Activated T-cell treated with anti-CD3 and anti-CD28 coated beads for 24 hours (primary cell): ENCODE results near the gene HDHD3.
"Not testable (repeated sequence)": the region's sequence is repeated elsewhere in the genome, so short reads cannot be mapped to it uniquely, and the experiment has no call there.

Source experiments
- DNase-seq: peaks from one replicate; pipeline ENCODE4 v3.0.0-alpha.2; 2020; ENCODE audit warnings: low read depth

Gene HDHD3

DNA sequence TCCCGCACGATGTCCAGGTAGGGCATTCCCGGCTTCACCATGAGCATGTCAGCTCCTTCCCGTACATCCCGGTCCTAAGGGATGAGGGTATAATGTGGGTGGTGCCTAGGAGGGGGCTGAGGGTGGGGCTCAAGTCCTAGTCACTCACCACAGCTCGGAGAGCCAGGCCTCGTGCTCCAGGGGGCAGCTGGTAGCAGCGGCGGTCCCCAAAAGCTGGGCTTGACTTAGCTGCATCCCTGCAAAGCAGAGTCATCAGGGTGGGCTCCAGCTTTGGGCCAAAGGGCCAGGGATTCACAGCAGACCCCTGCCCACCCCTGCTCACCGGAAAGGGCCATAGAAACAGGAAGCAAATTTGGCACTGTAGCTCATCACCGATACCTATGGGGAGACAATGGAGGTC is 12.7 kb upstream of the HDHD3 start:
- DNase-seq: no peak

DNA sequence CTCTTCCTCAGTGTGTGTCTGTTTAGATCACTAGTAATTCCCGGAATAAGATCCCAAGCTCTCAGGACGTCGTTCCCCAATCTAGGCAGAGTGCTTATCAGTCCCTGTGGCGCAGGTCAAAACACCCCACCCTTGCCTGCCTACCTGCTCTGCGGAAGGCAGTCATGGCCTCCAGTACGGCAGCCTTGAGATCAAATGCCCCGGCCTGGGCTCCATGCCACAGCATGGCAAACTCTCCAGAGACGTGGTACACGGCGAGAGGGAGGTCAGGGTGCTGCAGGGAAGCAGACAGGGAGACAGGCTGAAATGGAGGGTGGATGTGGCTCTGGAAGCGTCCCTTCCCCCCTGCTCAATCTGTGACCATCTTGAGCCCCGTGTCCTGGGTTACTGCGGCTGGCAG is 12.0 kb upstream of the HDHD3 start:
- DNase-seq: no peak

DNA sequence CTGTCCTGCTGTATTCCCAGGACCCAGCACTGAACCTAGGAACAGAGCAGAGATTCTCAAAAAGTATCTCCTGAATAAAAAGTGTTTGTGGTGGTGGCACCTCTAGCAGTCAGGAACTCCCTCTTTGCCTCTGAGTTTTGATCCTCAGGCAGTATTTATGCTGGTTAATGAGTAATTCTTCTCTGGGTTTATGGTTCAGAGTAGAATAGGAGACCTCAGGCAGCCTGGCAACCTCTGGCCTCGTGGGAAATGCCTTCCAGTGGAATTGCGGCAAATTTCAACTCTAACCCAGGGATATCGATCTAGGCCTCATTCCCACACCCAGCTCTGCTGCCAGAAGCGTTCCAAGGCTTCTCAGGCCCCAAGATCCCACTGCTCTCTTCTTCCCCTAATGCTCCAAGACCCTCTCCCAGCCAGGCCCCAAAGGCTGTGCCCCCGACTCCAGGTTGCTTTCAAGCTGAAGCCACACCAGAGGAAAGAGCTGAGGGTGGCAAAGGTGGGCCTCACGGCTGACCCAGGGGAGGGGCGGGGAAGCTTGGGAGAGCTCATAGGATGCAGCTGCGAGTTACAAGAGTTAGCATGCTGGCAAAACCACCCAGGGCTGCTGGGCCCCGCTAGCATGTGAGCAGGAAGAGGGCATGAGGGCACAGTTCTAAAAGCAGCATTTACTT is 10.9 kb upstream of the HDHD3 start:
- no peak for DNase-seq

DNA sequence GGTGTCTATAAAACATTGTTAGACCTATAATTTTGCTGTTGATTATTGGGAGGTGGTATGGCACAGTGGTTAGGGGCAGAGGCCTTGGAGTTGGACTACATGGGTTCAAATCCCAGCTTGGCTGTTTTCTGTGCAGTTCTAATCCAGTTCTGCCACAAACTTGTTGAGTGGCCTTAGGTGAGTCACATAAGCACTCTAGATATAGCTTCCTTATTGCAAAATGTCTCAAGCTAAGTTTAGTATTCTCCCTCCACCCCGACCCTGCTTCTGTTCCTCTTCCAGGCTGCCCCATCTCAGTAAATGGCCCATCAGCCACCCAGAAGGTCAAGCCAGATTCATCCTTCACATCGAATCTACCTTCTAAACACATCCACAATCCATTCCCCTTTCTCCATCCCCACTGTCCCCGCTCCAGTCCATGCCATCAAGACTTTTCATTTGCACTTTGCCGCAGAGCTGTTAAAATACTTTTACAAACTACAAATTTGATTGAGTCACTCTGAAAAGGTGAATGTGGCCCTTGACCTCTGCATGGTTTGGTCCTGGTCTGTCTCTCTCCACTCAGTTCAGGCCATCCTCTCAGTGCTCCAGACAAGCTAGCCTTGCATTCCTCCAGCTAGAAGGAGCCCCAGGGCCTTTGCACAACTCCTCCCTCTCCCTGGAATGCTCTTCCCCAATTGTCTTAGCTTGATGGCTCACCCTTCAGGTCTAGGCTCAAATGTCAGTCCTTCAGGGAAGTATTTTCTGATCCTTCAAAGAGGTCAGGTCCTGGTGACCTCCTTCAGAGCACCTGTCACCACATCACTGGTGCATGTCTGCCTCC is 10.0 kb upstream of the HDHD3 start:
- no peak for DNase-seq

DNA sequence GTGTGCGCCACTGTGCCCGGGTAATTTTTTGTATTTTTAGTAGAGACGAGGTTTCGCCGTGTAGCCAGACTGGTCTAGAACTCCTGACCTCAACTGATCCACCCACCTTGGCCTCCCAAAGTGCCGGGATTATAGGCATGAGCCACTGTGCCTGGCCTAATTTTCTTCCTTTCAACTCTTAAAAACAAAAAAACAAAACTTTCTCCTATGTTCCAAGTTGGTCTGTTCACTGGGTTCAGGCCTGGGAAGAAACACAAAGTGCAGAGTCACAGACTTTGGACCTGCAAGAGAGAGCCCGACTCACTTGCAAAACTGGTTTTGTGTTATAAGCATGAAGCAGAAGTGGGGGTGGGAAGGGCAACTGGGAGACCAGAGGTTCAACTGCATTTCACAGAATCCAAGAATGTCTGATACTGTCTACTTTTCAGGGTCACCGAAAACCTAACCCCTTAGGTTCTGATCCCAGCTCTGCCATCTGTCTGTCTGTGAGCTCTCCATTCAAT is 5.2 kb upstream of the HDHD3 start:
- DNase-seq: no peak

DNA sequence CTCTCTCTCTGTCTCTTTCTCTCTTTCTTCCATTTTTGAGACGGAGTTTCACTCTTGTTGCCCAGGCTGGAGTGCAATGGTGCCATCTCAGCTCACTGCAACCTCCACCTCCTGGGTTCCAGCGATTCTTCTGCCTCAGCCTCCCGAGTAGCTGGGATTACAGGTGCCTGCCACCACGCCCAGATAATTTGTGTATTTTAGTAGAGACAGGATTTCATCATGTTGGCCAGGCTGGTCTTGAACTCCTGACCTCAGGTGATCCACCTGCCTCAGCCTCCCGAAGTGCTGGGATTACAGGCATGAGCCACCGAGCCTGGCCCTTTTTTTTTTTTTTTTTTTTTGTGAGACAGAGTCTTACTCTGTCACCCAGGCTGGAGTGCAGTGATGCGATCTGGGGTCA is 4.7 kb upstream of the HDHD3 start:
- DNase-seq: not testable (repeated sequence)

DNA sequence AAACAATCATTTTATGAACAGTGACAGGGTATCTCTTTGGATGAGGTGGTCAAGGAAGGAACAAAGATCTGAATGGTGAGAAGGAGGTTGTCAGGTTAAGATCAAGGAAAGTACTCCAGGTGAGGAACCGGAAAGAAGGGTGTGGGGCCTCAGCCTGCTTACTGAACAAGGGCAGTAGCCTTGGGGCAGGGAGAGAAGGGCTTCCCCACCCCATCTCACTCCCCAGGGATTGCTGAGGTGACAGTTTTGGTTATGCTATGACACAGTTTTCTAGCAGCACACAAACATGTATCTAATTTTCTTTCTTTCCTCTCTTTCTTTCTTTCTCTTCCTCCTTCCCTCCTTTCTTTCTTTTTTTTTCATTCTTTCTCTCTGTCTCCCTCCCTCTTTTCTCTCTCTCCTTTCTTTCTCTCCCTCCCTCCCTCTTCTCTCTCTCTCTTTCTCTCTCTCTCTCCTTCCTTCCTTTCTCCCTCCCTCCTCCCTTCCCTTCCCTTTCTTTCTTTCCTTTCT is 4.1 kb upstream of the HDHD3 start:
- DNase-seq: no peak

DNA sequence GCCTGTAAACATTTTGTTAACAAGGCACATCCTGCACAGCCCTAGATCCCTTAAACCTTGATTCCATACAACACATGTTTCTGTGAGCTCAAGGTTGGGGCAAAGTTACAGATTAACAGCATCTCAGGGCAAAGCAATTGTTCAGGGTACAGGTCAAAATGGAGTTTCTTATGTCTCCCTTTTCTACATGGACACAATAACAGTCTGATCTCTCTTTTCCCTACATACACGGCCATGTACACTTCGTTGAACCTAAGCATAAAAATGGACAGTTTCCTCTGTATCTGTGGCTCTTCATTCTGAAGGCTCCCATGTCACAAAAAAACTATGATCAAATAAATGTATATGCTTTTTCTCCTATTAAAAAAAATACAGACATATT is 3.0 kb upstream of the HDHD3 start:
- not testable (repeated sequence) for DNase-seq

DNA sequence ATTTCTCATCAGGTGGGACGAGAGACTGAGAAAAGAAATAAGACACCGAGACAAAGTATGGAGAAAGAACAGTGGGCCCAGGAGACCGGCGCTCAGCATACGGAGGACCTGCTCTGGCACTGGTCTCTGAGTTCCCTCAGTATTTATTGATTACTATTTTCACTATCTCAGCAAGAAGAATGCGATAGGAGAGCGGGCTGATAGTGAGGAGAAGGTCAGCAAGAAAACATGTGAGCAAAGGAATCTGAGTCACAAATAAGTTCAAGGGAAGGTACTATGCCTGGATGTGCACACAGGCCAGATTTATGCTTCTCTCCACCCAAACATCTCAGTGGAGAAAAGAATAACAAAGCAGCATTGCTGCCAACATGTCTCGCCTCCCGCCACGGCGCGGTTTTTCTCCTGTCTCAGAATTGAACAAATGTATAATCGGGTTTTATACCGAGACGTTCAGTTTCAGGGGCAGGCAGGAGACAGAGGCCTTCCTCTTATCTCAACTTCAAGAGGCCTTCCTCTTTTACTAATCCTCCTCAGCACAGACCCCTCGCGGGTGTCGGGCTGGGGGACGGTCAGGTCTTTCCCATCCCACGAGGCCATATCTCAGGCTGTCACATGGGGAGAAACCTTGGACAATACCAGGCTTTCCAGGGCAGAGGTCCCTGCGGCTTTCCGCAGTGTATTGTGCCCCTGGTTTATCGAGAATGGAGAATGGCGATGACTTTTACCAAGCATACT is 2.5 kb upstream of the HDHD3 start:
- not testable (repeated sequence) for DNase-seq

DNA sequence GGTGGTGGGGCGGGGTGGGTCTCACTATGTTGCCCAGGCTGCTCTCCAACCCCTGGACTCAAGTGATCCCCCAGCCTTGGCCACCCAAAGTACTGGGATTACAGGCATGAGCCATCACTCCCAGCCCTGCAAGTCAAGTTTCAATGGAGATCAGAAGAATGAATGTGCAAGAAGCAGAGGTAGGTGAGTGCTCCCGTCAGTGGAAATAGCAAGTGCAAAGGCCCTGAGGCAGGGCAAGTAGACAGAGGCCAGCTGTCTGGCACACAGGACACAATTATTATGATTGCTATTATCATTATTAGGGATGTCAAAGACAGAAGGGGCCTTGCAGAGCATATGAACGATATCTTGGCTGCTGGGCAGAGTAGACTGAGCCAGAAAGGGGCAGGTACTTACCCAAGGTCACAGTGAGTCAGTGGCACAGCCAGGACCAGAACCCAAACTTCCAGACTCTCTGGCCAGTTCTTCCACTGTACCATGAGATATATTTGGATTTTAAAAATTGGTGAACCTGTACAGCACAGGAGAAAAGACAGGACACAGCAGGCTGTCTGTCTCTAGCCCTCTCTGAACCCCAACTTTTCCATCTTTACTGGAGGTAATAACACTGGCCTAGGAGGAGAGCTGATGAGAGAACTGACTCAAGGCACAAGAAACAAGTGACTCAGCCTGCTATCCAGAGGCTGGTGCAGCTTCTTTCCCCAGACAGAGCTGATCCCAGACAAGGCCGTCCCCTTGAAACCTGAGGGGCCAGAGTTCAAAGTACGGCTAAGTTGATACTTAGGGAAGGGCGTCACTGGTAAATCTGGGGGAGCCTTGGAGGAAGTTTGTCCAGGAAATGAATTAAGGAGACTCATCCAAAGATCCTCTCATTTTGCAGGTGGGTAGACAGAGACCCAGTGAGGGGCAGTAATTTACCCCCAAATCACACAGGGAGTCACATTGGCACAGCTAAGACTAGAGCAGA is 1.4 kb downstream of the HDHD3 start:
- DNase-seq: no peak

DNA sequence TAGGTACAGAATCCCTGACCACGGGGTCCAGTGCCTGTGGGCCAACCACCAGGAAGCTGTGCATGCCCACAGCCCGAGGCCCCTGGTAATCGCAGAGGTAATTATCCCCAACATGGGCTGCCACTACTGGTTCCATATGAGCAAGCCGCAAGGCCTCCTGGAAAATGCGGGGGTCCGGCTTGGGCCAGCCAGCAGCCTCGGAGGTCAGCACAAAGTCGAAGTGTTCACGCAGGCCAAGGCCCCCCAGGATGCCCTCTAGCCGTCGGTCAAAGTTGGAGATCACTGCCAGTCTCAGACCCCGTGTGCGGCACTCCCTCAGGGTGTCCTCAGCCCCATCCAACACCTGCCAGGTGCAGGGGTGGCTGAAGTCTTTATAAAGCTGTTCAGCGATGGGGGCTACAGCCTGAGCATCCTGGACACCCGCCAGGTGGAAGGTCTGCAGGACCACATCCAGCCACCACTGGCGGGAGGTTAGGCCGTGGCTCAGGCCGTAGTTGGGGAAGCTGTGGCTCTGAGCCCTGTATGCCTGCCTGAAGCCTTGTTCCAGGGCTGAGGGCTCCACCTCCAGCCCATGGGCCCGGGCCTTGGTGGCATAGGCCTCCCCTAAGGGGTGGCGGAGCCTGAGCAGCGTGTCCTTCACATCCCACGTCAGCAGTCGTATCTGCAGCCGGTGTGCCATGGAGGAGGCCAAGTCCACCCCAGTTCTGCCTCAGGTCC is 3.0 kb downstream of the HDHD3 start:
- DNase-seq: no peak

DNA sequence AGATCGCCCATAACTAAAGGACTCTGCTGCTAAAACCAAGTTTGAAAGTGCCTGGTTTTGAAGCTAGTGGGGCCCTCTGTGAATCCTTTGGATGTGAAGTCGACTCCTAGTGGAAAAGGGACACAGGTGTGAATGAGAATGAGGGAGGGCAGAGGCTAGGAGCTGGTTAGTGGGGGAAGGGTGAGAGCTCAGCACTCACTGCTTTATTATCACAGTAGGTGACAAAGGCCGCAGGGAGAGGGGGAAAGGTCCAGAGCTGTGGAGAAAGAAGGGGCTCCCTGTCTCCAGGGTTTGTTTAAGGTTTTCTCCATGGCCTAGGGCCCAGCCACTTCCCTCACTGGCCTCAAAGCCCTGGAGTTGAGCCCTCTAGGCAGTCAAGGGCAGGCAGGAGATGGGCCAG is 3.5 kb downstream of the HDHD3 start:
- no peak for DNase-seq

DNA sequence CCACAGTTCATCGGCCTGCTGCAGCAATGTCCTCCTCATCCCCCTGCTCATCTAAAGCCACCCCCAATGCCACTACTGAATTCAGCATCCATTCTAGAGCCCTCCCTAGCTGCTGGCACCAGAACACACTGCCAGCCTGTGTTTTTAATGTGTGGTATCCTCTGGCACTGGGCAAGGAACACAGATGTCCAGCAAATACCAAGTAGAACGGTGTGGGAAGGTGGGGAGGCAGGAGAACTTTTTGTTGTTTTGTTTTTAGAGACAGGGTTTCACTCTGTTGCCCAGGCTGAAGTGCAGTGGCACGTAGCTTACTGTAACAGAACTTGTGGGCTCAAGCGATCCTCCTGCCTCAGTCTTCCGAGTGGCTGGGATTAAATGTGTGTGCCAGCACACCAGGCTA is 4.7 kb downstream of the HDHD3 start:
- DNase-seq: no peak

DNA sequence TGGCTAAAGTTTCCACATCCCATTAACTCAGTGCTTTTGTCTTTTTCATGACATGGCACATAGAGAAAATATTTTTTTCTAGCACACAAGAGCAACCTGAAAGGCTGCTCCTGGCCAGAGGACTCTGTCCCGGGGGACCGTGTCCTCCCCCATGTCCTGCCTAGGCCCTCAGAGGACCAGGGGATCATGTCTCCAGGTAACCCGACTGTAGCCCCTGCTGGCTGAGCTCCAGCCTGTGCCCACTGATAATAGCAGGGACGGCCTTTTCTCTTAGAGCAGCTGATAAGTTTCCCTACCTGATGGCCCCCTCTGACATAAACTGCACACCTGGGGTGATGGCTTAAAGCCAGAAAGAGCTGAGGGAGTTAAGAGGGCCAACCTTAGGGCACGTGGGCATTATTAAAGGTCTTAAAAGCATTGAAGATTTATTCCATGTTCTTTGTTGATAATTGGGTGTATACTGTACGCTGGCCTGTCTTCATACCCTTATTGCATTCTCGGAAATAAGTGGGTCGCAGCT is 5.9 kb downstream of the HDHD3 start:
- DNase-seq: no peak

DNA sequence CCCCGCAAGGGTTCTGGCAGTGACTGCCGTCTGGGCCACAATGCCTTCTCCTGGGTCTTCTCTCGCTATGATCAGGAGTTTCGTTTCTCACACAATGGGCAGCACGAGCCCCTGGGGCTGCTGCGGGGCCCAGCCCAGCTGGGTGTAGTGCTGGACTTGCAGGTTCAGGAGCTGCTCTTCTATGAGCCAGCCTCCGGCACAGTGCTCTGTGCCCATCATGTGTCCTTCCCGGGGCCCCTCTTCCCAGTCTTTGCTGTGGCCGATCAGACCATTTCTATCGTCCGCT is 7.0 kb downstream of the HDHD3 start:
- DNase-seq: no peak

DNA sequence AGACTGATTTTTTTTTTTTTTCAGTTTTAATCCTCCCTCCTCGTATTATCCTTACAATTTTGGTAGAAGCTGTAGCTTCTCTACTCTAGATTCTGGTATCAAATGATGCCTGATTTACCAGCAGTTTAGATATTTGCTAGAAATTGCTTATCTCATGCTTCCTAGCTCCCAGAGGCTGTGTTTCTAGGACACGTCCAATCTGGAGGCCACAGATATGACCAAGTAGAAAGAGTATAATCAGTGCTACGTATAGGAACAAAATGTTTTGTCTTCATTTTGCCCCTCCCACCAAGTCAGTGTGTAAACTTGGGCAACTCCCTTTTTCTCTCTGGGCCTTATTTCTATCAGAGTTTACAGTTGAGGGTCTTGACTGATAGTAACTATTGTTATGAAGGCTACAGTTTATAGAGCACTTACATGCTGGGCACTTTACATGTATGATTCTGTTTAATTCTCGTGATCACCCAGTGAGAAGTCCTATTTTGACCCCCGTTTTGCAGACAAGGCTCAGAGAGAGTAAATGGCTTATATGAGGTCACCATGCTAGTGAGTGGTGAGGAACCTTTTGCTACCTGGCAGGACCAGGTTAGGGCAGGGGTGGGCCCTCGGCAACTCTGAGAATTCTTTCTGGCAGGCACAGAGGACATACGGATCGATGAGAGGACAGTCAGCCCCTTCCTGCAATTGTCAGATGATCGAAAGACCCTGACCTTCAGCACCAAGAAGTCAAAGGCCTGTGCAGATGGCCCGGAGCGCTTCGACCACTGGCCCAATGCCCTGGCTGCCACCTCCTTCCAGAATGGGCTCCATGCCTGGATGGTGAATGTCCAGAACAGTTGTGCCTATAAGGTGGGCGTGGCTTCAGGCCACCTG is 7.6 kb downstream of the HDHD3 start:
- no peak for DNase-seq

DNA sequence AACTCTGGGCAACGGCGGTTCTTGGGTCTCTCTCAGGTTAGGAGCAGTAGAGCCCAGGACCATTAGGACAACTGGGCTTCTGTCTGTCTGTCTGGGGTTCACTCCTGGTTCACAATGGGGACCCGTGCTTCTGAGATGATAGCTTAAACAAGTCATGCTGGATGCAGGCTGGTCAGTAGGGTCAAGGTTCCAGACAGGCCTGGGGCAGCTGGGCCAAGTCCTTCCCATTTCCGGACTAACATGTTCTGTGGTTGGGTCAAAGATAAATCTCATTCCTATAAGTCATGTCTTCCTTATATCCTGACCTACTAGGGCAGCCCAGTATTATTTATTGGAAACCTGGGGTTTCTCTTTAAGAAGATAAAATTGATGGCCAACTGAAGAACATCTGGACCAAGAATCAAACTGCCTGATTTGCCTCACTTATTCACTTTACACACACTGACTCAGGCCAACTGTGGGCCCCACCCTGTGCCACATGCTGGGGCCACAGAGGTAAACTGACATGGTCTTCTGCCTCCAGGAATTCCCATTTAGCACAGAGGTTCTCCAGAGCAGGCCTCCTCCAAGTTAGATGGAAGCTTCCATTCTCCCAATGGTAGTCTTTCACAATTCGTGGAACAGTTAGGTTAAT is 8.3 kb downstream of the HDHD3 start:
- no peak for DNase-seq

DNA sequence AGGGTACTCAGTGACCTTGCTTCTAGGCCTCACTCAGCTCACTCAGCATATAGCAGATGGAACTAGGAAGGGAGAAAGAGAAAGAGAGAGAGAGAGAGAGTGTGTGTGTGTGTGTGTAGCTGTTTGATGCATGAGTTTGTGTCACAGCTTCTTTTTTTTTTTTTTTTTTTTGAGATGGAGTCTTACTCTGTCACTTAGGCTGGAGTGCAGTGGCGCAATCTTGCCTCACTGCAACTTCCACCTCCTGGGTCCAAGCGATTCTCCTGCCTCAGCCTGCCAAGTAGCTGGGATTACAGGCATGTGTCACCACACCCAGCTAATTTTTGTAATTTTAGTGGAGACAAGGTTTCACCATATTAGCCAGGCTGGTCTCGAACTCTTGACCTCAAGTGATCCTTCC is 11.1 kb downstream of the HDHD3 start:
- DNase-seq: not testable (repeated sequence)

DNA sequence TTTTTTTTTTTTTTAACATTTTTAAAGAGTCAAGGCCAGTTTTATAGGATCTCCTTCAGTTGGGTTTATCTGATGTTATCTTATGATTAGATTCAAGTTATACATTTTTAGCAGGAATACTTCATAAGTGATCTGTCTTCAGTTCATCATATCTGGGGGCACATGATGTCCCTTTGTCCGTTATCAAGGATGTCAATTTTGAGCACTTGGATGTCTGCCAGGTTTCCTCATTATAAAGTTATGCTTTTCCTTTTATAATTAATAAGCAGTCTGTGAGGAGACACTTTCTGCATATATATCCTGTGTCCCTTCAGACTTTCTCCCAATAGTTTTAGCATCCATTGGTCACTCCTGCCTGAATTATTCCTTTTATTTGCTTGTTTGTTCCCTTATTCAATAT is 11.8 kb downstream of the HDHD3 start:
- no peak for DNase-seq
